Cortex of kidney (tissue), 1 donor: ENCODE data around the gene CCDC77.

Experiments used
- DNase-seq: peaks from one replicate; lab custom pipeline; 2025; lab: John Stamatoyannopoulos, UW

Gene CCDC77

DNA sequence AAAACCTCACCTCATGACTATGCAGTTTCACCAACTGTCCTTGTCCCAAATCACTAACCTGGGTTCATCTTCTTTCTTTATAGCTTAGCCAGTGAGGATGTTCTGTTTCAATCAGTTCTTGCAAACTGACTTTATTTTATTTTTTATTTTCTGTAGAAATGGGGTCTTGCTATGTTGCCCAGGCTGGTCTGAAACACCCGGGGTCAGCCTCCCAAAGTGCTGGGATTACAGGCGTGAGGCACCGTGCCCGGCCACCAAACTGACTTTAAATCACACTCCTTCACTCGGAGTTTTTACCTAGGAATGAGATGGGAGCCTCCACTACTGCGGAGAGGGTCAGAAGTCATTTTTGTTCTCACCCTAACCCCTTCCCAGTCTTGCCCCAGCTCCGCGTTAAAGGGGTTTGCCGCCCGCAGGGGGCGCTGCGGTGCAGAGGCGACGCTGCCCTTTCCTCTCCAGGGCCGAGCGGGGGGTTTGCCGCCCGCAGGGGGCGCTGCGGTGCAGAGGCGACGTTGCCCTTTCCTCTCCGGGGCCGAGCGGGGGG lies 51.3 kb downstream of the CCDC77 start:
- no peak for DNase-seq

DNA sequence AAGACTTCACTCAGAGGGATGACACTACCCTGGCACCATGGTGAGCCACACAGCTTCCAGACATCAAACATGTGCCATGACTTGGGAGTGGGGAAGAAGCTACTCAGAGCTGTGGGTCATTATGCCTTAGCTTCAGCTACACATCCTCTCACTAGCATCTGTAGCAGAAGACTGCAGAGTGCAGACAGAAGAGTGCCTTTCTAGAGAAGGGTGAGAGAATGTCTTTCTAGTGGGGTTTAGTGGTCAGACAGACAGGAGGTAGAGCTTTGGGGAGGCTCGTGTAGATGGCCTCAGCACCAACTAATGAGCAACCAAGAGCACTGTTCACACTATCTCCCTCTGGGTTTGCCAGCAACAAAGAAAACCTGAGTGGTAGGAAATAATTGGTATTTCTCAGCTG lies 53.4 kb downstream of the CCDC77 start:
- DNase-seq = no peak

DNA sequence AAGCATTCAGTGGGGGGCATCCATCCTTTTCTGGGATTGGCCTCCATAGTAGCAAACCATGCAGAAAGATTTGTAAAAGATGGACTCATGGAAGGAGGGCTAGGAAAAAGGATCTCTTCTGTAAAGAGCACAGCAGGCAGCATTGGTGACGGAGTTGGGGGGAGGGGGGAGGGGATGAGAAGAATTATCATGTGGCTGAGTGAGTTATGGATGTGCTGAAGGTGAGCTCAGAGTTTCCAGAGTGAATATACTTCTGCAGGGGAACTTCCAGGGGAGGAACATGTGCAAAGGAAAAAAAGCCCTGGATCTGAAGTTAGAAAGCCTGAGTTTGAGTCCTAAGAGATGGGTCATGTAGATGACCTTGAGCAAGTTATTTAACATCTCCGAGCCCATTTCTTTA lies 54.4 kb downstream of the CCDC77 start:
- no peak for DNase-seq

DNA sequence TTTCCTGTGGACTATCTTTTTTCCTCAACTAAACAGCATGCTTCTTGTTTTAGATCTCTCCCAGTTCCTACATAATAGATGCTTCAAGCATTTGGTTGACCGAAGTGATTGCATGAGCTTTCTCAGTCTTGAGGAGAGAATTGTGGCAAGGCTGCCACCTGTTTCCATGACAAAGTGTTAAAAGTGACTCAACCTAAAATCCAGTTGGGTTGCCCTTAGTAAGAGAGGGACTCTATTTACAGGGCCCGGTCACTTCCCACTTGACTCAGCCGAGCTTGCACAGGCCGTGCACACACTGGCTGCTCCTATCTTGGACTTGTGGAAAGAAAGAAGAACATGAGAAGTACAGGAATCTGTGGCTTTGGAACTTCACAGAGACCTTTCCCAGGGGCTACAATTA lies 56.2 kb downstream of the CCDC77 start:
- no peak for DNase-seq

DNA sequence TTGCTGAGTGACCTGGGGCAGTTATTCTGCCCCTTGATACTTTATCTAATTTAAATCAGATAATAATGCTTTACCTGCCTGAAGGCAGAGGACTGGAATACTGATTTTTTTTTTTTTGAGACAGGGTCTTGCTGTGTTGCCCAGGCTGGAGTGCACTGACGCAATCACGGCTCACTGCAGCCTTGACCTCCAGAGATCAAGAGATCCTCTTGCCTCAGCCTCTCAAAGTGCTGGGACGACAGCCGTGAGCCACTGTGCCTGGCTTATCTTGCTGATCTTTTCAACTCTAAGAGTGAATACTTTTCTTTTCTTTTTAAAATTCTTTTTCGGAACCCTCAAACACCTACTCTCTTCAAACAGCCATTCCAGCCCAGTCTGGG lies 57.6 kb downstream of the CCDC77 start:
- no peak for DNase-seq

DNA sequence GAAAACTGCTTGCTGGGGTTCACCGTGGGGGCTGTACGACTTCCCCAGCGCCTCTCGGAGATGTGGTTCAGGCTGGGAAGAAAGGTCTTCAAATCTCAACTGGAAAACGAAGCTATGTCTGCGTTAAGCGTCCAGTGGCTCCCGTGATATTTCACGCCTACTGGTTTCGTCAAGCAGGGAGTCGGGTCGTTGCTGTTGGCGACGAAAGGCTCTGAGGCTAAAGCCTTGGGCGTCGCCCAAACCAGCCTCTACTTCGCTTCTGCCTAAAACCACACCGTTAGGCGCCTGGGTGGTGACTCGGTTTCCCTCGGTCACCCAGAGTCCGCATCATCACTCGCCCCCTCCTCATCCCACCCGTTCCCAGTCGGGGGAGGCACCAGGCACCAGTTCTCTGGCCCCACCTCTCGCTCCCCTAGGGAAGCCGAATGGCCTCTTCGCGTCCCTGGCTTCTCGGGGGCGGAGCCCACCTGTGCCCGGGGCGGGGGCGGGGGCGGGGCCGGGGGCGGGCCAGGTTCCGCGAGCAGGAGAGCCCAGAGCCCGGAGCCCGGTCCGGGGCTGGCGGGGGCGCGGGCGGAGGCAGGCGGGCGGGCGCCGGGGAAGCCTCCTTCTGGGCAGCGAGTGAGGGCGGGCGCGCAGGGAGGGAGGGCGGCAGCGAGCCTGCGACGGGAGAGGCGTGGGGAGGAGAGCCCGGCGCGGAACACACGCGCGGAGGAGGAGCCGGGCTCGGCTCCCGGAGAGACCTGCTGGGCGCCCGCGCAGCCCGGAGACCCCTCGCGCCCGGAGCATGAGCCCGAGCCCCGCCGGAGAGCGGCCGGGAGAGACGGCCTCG lies 58.2 kb downstream of the CCDC77 start, which contains the start of gene B4GALNT3:
B4GALNT3 (plus strand) TSS at position 510 of the 829 bp plus-strand sequence. CDS start 438 bp downstream, outside the sequence.
- DNase-seq = no peak

DNA sequence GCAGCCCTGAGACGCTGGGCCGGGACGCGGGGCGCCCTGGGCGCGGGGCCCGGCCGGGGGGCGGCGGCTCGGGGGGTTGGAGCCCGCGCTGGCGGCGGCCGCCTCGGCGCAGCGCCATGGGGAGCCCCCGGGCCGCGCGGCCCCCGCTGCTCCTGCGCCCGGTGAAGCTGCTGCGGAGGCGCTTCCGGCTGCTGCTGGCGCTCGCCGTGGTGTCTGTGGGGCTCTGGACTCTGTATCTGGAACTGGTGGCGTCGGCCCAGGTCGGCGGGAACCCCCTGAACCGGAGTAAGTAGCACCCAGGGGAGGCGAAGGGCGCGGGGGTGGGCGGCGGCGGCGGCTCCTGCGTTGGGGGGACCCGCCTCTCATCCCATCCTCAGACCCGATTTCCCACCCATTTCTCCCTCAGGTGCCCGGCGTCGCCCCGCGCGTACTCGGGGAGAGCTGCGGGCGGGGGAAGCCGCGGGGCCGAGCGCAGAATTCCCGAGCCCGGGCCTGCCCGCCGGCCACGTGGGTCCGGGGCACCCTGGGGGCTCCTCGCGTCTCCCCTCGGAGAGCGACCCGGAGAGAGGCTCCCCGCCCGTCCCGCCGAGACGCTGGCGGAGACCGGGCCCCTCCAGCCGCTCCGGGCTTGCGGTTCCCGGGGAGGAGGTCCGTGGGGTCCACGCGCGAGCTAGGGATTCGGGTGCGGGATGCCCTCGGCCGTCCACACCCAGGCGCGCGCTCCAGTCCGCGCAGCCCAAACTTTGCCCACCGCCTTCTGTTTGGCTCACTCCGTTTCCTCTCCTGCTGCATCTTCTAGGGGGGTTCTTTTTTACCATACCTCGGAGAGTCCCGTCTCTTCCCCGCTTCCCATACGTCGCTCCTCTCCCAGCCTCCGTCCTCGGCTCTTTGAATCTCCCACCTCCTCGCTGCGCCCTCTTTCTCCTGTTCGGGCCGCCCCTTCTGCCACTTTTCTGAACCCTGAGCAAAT lies 59.1 kb downstream of the CCDC77 start:
- no peak for DNase-seq

DNA sequence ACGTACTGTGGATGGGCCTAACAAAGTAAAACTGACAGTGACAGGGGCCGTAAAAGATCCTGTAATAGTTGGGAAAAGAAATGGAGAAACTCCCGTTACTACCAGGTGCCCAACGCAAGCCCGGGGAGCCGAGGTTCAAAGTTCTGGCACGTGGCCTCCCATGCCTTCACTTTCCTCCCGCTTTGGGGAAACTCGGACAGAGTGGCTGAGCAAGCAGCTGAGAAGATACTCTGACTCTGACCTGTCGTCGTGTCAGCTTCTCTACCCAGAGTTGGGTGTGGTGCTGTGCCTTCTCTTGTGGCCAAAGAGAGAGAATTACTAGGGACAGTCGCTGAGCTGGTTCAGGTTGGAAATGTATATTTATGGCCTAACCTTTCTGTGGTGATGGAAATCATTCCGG lies 60.0 kb downstream of the CCDC77 start:
- DNase-seq = no peak

DNA sequence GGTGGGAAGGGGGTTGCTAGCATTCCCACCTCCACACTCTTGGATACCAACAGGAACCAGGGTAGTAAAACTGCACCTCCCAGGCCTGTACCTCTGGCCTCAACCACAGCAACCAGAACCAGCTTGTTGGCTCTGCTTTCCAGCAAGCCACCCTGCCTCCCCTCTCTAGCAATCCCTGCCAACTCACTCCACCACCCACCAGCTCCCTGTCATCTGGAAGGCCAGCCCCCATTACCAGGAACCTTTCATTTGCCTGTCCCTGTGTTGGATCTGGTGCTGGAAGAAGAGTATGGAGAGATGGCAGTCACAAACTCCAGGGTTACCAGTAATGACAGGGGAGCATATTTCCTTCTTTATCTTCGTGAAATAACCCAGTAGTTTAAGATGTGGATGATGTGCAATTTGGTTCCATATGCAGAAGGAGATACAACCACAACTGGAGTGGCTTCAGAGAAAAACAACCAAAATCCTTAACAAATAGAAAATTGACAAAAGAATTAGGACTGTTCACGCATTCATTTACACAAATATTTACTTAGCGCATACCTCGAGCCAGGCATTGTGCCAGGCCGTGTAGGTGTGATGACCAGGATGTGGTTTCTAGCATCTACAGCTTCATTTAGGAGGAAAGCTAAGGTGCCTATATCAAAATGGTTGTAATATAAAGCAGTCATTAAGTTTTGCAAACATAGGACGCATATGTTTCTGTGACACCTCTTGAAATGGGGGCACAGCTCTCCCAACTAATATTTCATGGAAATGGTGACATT lies 61.7 kb downstream of the CCDC77 start:
- no peak for DNase-seq

DNA sequence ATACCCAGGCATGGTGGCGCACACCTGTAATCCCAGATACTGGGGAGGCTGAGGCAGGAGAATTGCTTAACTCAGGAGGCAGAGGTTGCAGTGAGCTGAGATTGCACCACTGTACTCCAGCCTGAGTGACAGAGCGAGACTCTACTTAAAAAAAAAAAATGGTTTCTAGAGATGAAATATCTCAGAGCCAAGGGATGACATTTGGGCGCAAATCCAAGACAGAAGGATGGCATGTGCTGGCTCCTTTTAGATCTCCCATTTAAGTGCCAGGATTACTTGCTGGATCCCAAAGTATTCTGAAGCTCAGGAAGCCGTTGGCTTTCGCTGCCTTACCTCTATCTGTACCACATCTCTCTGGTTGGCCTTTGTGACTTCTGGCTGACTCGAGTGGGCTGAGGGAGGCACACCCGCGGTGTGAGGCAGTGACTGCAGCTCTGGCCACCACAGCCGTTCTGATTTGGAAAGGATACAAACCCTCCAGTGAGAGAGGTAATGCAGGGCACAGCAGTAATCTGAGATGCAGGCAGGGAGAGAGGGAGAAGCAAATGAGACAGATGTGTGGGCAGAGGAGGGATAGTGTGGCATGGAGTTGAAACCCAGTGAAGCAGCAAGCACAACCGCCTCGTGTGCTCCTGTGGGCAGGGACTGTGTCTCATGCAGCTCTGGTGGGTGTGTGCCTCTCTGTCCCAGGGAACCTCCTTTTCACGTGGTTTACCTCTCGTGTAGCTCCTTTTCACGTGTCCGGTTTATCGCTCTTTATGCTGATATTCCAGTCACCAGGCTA lies 63.2 kb downstream of the CCDC77 start:
- DNase-seq = no peak

DNA sequence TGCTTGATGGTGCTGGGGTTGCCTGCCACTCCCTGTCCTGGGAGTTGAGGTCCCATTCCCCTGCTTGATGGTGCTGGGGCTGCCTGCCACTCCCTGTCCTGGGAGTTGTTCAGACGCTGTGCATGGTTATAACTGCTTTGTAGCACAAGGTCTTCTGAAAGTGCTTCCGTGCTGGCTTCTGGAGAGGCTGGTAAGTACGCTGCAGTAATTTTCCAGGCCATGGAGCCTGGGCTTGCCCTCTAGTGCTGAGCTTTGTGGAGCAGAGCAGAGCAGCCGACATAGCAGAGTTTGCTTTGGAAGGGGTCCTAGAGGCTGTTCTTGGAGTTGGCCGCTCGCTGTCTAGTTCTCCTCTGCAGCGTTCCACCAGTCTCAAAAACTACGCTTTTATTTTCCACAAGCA lies 64.6 kb downstream of the CCDC77 start:
- DNase-seq = no peak

DNA sequence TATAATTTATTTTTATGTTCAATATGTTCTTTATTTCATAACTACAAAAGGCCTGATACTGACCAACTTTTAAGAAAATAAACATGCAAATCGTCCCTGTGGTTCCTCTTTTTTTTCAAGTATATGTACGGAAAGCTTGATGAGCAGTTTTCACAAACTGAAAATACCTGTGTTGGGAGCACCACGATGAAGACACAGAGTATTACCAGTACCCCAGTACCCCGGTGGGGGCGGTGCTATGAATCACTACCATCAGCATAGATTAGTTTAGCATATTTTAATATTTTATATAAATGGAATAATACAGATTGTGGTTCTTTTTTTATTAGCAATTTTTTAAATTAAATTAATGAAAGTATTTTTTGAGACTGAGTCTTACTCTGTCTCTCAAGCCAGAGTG lies 65.3 kb downstream of the CCDC77 start:
- no peak for DNase-seq

DNA sequence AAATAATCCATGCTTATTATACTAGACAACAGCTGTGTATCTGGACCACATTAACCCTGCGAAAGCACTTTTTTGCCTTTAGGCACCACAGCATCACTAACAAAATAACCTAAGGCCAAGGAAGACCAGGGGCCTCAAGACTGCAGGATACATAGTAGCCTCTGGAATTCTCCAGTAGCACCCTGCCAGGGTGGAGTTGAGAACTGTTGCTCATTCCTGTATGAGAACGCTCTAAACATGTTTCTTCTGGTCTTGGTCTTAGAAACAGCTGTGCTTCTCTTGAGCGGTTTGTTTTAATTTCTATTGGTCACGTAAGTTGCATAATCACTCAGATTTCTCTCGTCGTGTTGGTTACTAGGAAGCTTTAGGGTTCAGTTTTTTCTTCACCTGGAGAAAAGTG lies 66.1 kb downstream of the CCDC77 start:
- DNase-seq = no peak

DNA sequence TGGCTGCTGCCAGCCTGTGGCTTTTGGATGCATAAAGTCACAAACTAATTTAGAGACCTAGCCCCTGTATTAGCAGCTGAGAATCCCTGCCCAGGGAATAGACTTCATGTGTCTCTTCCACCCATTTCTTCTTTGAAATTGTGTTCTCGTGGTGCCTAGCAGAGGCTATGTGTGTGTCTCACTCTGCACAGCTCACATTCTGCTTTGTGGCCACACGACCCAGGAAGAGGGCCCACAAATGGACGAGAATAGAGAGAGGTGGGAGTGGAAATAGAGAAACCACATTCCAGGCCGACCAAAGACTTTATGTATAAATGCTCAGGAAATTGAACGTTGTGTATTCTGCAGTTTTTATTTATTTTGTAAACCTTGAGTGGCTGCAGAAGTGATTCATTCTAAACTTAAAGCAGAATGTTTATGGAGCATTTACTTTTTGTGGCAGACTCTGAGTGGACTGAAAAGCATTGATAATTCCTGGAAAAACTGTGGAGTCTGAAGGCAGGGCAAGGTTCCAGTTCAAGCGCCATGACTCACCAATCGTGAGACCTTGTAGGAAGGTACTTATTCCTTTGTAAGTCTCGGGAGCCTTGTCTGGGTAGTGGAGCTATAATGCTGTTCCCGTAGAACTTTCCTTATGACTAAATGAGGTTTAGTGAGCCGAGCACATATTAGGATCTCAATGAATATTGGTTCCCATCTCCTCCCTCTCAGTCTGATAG lies 67.4 kb downstream of the CCDC77 start:
- no peak for DNase-seq

DNA sequence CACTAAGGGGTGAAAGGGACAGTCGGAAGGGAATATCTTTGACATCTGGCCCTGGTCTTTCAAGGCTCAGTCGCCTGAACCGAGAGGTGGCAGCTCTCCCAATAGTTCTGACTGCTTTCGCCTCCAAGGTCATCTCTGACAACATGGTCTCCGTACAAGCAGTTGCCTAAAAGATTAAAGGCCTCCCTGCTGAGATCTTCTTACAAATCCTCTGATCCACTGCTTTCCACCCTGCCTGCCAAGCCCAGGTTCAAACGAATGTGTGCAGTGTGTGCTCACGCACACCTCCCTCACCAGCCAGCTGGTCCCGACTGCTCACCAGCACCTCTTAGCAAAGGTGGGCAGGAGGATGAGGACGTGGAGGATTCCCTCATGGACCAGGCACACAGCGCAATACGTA lies 68.7 kb downstream of the CCDC77 start:
- no peak for DNase-seq

DNA sequence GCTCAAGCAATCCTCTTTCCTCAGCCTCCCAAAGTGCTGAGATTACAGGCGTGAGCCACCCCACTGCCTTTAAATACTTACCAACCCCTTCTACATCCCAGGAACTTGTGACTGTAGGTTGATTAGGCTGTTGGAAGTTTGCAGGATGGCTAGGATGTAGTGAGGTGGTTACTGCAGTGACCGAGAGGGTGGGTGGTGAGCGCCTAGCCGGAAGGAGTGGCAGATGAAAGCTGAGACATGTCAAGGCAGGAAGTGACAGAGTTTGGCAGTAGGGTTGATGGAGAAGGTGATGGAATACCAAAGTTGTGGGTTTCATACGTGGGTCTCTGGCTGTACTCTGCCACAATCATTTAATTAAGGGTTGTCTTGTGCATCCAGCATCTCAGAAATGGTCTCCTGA lies 71.8 kb downstream of the CCDC77 start:
- no peak for DNase-seq

DNA sequence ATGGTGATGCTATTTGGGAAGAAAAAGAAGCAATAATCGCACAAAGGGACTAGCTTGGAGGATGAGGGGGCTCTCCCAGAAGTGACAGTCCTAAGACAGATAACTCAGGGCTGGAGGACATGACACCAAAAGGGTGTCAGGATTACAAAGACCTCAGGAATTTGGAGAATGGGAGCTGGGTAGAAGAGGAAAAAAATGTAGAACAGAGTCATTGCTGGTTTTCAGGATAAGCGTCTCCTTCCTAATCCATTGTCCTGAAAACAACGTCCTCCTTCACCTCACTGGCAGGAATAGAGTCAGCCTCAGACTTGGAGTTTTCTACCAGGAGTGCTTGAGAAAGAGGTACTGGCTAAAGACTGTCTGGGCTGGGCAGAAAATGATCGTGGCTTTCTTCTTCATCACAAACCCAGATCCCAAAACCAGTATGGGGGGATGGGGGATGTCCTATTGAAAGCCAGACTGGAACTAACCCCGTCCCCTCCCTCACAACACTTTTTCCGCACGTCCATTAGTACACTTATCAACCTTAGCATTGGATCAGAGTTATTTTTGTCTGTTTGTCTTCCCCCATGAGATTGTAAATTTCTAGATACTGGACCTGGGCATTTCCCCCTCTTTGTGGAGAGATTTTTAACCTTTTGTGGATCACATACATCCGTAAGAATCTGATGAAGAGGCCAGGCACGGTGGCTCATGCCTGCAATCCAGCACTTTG lies 72.6 kb downstream of the CCDC77 start:
- DNase-seq = no peak

DNA sequence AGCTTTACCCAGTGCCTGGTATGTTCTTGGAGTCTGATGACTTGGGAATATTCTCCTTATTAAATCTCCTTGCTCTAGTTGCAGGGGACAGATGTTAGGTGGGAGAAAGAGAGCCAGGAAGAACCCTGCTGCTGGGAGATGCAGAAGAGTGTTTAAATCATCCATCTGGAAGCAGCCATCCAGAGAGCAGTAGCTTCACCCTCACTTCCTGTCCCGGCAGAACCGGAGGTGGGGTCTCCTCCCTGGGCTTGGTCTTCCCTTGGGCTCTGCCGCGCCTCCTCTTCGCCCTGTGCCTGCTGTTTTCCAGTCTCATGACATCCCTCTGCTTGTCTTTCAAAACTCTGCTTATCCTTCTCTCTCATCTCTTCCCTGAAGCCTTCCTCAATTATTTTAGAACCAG lies 73.8 kb downstream of the CCDC77 start:
- no peak for DNase-seq

DNA sequence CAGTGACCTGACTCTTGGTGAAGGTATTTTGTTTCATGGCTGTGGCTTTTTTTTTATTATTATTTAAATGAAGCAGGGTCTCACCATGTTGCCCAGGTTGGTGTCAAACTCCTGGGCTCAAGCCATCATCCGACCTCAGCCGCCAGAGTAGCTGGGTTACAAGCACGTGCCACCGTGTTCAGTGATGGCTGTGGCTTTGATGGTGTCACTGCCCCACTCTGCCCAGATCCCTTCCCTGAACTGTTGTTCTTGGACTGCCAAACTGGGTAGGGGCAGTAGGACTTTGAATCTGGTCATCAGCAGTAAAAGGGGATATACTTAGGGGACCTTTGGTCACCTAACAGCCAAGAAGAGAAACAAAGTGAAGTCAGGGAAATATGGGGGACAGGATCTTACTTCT lies 77.7 kb downstream of the CCDC77 start:
- DNase-seq = no peak
